Panc1 (cell line): ENCODE data around the gene CFLAR. TPM values are rescaled to one million over a fixed set of nuclear protein-coding genes. Genes with fewer than 3 reads are reported as not detected.

Source experiments
- ATAC-seq: fragments of 200-7000 bp; cut with Tn5 transposase; 2 replicates; pipeline ENCODE4 v1.9.1; 2020; ENCODE audit warnings: mild to moderate bottlenecking, moderate library complexity
- BruUV-seq: library from RNA; stranded (reverse); fragments of 400-500 nt; replicated peaks from 2 replicates; lab custom pipeline; 2021; lab: Mats Ljungman, UMichigan
- CTCF ChIA-PET: fragments of 300-600 bp; sonication (Branson Sonifier 250); formaldehyde crosslinking; loops from one replicate; lab custom pipeline; 2022; ENCODE audit warnings: antibody characterized with exemption; lab: Charles Lee
- POLR2A ChIA-PET: fragments of 300-600 bp; sonication (Branson Sonifier 250); formaldehyde crosslinking; loops from one replicate; lab custom pipeline; 2022; ENCODE audit warnings: antibody characterized with exemption; lab: Charles Lee
- DNase-seq: peaks from one replicate; pipeline ENCODE4 v3.0.0-alpha.2; 2010; ENCODE audit warnings: low read depth, low spot score
- H3K27ac ChIP-seq: 2 replicates; pipeline ENCODE4 v1.5.1; 2011; ENCODE audit warnings: mild to moderate bottlenecking, low read length, inconsistent platforms
- H3K27me3 ChIP-seq: fragments of 200-500 bp; sonication (Bioruptor generic); 2 replicates; pipeline ENCODE4 v1.6.0; 2014; ENCODE audit warnings: low read length, inconsistent platforms; ENCODE audit not compliant: control insufficient read depth, insufficient read depth
- H3K36me3 ChIP-seq: fragments of 200-500 bp; sonication (Bioruptor generic); 2 replicates; pipeline ENCODE4 v1.5.1; 2014; ENCODE audit warnings: inconsistent platforms, mild to moderate bottlenecking, low read length, moderate library complexity; ENCODE audit not compliant: control insufficient read depth, insufficient read depth
- H3K4me1 ChIP-seq: 2 replicates; pipeline ENCODE4 v1.5.1; 2011; ENCODE audit warnings: inconsistent platforms, mild to moderate bottlenecking, low read length, moderate library complexity; ENCODE audit not compliant: control insufficient read depth, insufficient read depth
- H3K4me3 ChIP-seq, 2 experiments: 2 replicates each; pipeline ENCODE4 v1.5.1; 2011 to 2012; ENCODE audit warnings: low read depth in 2 of 2, low read length in 2 of 2, mild to moderate bottlenecking in 2 of 2, inconsistent platforms in 1 of 2, moderate library complexity in 1 of 2
- H3K9me3 ChIP-seq: fragments of 200-500 bp; sonication (Bioruptor generic); 2 replicates; pipeline ENCODE4 v1.5.1; 2014; ENCODE audit warnings: low read depth, mild to moderate bottlenecking, inconsistent platforms, low read length, moderate library complexity; ENCODE audit not compliant: control insufficient read depth, insufficient read depth
- CTCF ChIP-seq: fragments of 450-650 bp; IDR thresholded peaks from 2 replicates; pipeline ENCODE4 v1.5.1; 2017; ENCODE audit warnings: mild to moderate bottlenecking
- POLR2AphosphoS5 ChIP-seq: IDR thresholded peaks from 2 replicates; pipeline ENCODE4 v1.6.1; 2012; ENCODE audit warnings: mild to moderate bottlenecking, low read depth, low read length, moderate library complexity
- REST ChIP-seq, 2 experiments: IDR thresholded peaks; 2 replicates each; pipeline ENCODE4 v1.6.1; 2011 to 2012; ENCODE audit warnings: low read depth in 2 of 2, control low read depth in 1 of 2, low read length in 1 of 2, mild to moderate bottlenecking in 1 of 2, moderate library complexity in 1 of 2; ENCODE audit not compliant: insufficient read depth in 1 of 2
- SIN3A ChIP-seq: IDR thresholded peaks from 2 replicates; pipeline ENCODE4 v1.6.1; 2012; ENCODE audit warnings: low read depth, mild to moderate bottlenecking, low read length, moderate library complexity, borderline replicate concordance; ENCODE audit not compliant: insufficient read depth
- TCF7L2 ChIP-seq: IDR thresholded peaks from 2 replicates; pipeline ENCODE4 v1.6.1; 2011; ENCODE audit warnings: mild to moderate bottlenecking, low read depth, low read length, inconsistent platforms
- in situ Hi-C: cut with HindIII; loops from 2 replicates; pipeline ENCODE4 v1.10.0; 2016; ENCODE audit warnings: low sequenced_read_pairs, low pct_unique_long_range_greater_than_20kb
- intact Hi-C: fragments of 100-400 bp; cut with micrococcal nuclease; formaldehyde crosslinking; loops from one replicate; pipeline ENCODE4 v1.10.0; 2022; ENCODE audit not compliant: unreplicated experiment
- total RNA-seq: library from RNA; stranded (reverse); gene quantifications from one replicate; pipeline ENCODE4 v1.2.1, GENCODE V29; 2021; ENCODE audit not compliant: unreplicated experiment

The CFLAR gene
- total RNA-seq, 1 experiment from 2014 or later = 46.3 TPM

- intact Hi-C loops = no loop called here
- Histone ChIP-seq H3K36me3 (no peaks in the 10 kb centered on the region), H3K27me3 (no peaks in the 10 kb centered on the region), H3K4me1 (no peaks in the 10 kb centered on the region), H3K9me3 (no peaks in the 10 kb centered on the region), H3K27ac (no peak overlapping the region), H3K4me3 (no peak overlapping the region)
- TF ChIP-seq POLR2AphosphoS5 (no peak), SIN3A (no peak), CTCF (no peak), TCF7L2 (no peak), REST (IDR thresholded peaks at IDR 0.05; ENCODE audit: insufficient read depth in 1 of 2, low read depth in 2 of 2, low read length in 1 of 2) (no peak)
- no peak for DNase-seq
- ATAC-seq = no peak
- in situ Hi-C loops = no loop called here
- no TSS peak for BruUV-seq
- POLR2A ChIA-PET = no interaction called here
- CTCF ChIA-PET = no interaction called here
Measured at GRCh38 chr2:201197781-201198180, 81.8 kb downstream of the CFLAR start.

DNA sequence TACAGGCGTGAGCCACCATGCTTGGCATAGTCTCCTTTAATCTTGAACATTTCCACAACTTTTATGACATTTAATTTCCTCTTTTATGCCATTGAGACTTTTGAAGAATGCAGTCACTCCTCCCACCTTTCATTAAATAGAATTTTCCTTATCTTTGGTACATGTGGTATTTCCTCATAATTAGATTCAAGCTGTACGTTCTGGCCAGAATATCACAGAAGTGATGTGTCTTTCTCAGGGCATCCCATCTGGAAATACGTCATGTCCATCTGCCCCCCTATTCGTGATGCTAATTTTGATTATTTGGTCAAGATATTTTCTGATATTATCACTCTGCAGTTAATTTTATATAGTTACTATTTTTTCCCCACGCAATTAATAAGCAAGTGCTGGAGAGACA lies 83.9 kb downstream of the CFLAR start:
- intact Hi-C loops (no loop called here), in situ Hi-C loops (no loop called here)
- H3K36me3 ChIP-seq = no peaks in the 10 kb centered on the region

More for the DNA sequence above, 83.9 kb downstream of the CFLAR start:
- TF ChIP-seq POLR2AphosphoS5 = no peak
- no peak for TF ChIP-seq REST (IDR thresholded peaks at IDR 0.05; ENCODE audit: insufficient read depth in 1 of 2, low read depth in 2 of 2, low read length in 1 of 2)
- TF ChIP-seq TCF7L2 = no peak
- no peak for TF ChIP-seq CTCF
- TF ChIP-seq SIN3A = no peak
- BruUV-seq = no TSS peak
- CTCF ChIA-PET = no interaction called here
- POLR2A ChIA-PET = no interaction called here
- ATAC-seq = no peak
- DNase-seq = no peak
- no peaks in the 10 kb centered on the region for H3K9me3 ChIP-seq
- H3K27me3 ChIP-seq = no peaks in the 10 kb centered on the region
- no peak overlapping the region for H3K4me3 ChIP-seq
- H3K4me1 ChIP-seq = no peaks in the 10 kb centered on the region
- no peak overlapping the region for H3K27ac ChIP-seq
